ENCODE results near the gene MITF. TPM values are rescaled to one million over a fixed set of nuclear protein-coding genes. Genes with fewer than 3 reads are reported as not detected.

Gene MITF
- polyA plus RNA-seq, 1 donor (not counting 4 experiments of a cell fraction or from before 2014, with no cell fraction given), result 2.7 TPM

GRCh38 chr3:69994919-69995318 is 255.7 kb downstream of the MITF start:
- Histone ChIP-seq H3K4me3 (ENCODE audit: control insufficient read depth in 2 of 3, extremely low read depth in 1 of 3, insufficient read depth in 2 of 3, low read depth in 1 of 3, low read length in 3 of 3) (no peak overlapping the region), H3K4me2 (ENCODE audit: control insufficient read depth, extremely low read depth, insufficient read depth, low read depth, low read length) (no peak overlapping the region), H3K9me1 (ENCODE audit: control insufficient read depth, extremely low read depth, insufficient read depth, low read length) (no peaks in the 10 kb centered on the region), H3K9ac (ENCODE audit: control insufficient read depth, extremely low read depth, insufficient read depth, low read length) (no peak overlapping the region), H4K20me1 (ENCODE audit: control insufficient read depth, extremely low read depth, insufficient read depth, low read length) (no peaks in the 10 kb centered on the region), H3K36me3 (ENCODE audit: control insufficient read depth in 2 of 2, extremely low read depth in 1 of 2, insufficient read depth in 2 of 2, low read length in 2 of 2) (no peaks in the 10 kb centered on the region), H3K4me1 (ENCODE audit: control insufficient read depth, extremely low read depth, insufficient read depth, low read length) (no peaks in the 10 kb centered on the region), H3K27ac (ENCODE audit: control insufficient read depth, insufficient read depth, low read length) (no peak overlapping the region), H3K79me2 (ENCODE audit: control insufficient read depth, insufficient read depth, low read length) (no peaks in the 10 kb centered on the region), H2AFZ (ENCODE audit: control insufficient read depth, low read length) (no peak overlapping the region), H3K9me3 (ENCODE audit: control insufficient read depth, low read depth, low read length) (no peaks in the 10 kb centered on the region), H3K27me3 (ENCODE audit: control insufficient read depth, extremely low read depth, insufficient read depth, low read length) (no peaks in the 10 kb centered on the region)
- FAIRE-seq (no peak), DNase-seq (ENCODE audit: low read depth, low spot score) (no peak)
- TF ChIP-seq CTCF (optimal IDR thresholded peaks at IDR 0.05 in 1 of 3, IDR thresholded peaks at IDR 0.05 in 1 of 3, conservative IDR thresholded peaks at IDR 0.05 in 1 of 3; ENCODE audit: extremely low read depth in 1 of 3, insufficient read depth in 2 of 3, low read length in 3 of 3), result no peak
- dilution Hi-C loops (cut with MboI; ENCODE audit: extremely low pct_ligation_motif_present, low sequenced_read_pairs), result no loop called here

GRCh38 chr3:69997631-69998307 is 258.5 kb downstream of the MITF start:
- Histone ChIP-seq H3K9me1 (ENCODE audit: control insufficient read depth, extremely low read depth, insufficient read depth, low read length) (no peaks in the 10 kb centered on the region), H3K9ac (ENCODE audit: control insufficient read depth, extremely low read depth, insufficient read depth, low read length) (no peak overlapping the region), H3K4me2 (ENCODE audit: control insufficient read depth, extremely low read depth, insufficient read depth, low read depth, low read length) (no peak overlapping the region), H3K79me2 (ENCODE audit: control insufficient read depth, insufficient read depth, low read length) (no peaks in the 10 kb centered on the region), H3K9me3 (ENCODE audit: control insufficient read depth, low read depth, low read length) (no peaks in the 10 kb centered on the region), H3K27me3 (ENCODE audit: control insufficient read depth, extremely low read depth, insufficient read depth, low read length) (no peaks in the 10 kb centered on the region), H3K4me3 (ENCODE audit: control insufficient read depth in 2 of 3, extremely low read depth in 1 of 3, insufficient read depth in 2 of 3, low read depth in 1 of 3, low read length in 3 of 3) (no peak overlapping the region), H3K36me3 (ENCODE audit: control insufficient read depth in 2 of 2, extremely low read depth in 1 of 2, insufficient read depth in 2 of 2, low read length in 2 of 2) (no peaks in the 10 kb centered on the region), H2AFZ (ENCODE audit: control insufficient read depth, low read length) (no peak overlapping the region), H3K27ac (ENCODE audit: control insufficient read depth, insufficient read depth, low read length) (no peak overlapping the region), H3K4me1 (ENCODE audit: control insufficient read depth, extremely low read depth, insufficient read depth, low read length) (no peaks in the 10 kb centered on the region), H4K20me1 (ENCODE audit: control insufficient read depth, extremely low read depth, insufficient read depth, low read length) (no peaks in the 10 kb centered on the region)
- TF ChIP-seq CTCF (optimal IDR thresholded peaks at IDR 0.05 in 1 of 3, IDR thresholded peaks at IDR 0.05 in 1 of 3, conservative IDR thresholded peaks at IDR 0.05 in 1 of 3; ENCODE audit: extremely low read depth in 1 of 3, insufficient read depth in 2 of 3, low read length in 3 of 3) (no peak), EZH2 (IDR thresholded peaks at IDR 0.05; ENCODE audit: low read length) (no peak)
- FAIRE-seq (no peak), DNase-seq (ENCODE audit: low read depth, low spot score) (no peak)
- dilution Hi-C loops (cut with MboI; ENCODE audit: extremely low pct_ligation_motif_present, low sequenced_read_pairs), result no loop called here

Data from keratinocyte (primary cell).